Activated CD8-positive, alpha-beta memory T cell treated with anti-CD3 and anti-CD28 coated beads for 1 hour (primary cell): ENCODE results near the gene MEIOB.
A peak's percentile ranks its signal among the peaks of the same experiment; 100 is the strongest.

ENCODE experiments used
- DNase-seq, 2 donors: peaks; one replicate each; pipeline ENCODE4 v3.0.0-alpha.2; 2020; ENCODE audit warnings: low read depth in 1 of 2; ENCODE audit errors: extremely low read depth in 1 of 2

The MEIOB gene

GRCh38 chr16:1832838-1833454, 39.0 kb downstream of the MEIOB start:
- no peak for DNase-seq

- no peak for DNase-seq
These were observed 40.5 kb downstream of the MEIOB start for GRCh38 chr16:1831186-1832075.

- no peak for DNase-seq
These were observed 41.8 kb downstream of the MEIOB start for GRCh38 chr16:1830213-1830612.

- no peak for DNase-seq
These were observed 43.1 kb downstream of the MEIOB start for GRCh38 chr16:1828645-1829410.

- peak; percentile 70 to 83 for DNase-seq
These were observed 45.0 kb downstream of the MEIOB start, which contains the start of the genes FAHD1 and HAGH for GRCh38 chr16:1826691-1827573. FAHD1 (plus strand) TSS chr16:1827206; CDS start chr16:1827239, 33 bp downstream. HAGH (minus strand) TSS chr16:1826825; CDS start chr16:1826787, 38 bp downstream.

GRCh38 chr16:1825864-1826690, 45.9 kb downstream of the MEIOB start:
- peak; percentile 25 to 58 for DNase-seq

GRCh38 chr16:1825381-1825863, 46.5 kb downstream of the MEIOB start:
- DNase-seq: no peak

- DNase-seq: no peak
These were observed 48.1 kb downstream of the MEIOB start for GRCh38 chr16:1823821-1824220.

- DNase-seq: no peak
These were observed 49.2 kb downstream of the MEIOB start for GRCh38 chr16:1822801-1823200.

- no peak for DNase-seq
These were observed 49.9 kb downstream of the MEIOB start for GRCh38 chr16:1821861-1822611.

GRCh38 chr16:1820946-1821290, 51.0 kb downstream of the MEIOB start:
- DNase-seq: no peak

GRCh38 chr16:1820096-1820945, 51.6 kb downstream of the MEIOB start:
- no peak for DNase-seq

- no peak for DNase-seq
These were observed 52.4 kb downstream of the MEIOB start for GRCh38 chr16:1819611-1820010.

GRCh38 chr16:1818873-1819525, 53.0 kb downstream of the MEIOB start:
- no peak for DNase-seq

GRCh38 chr16:1818204-1818872, 53.6 kb downstream of the MEIOB start:
- DNase-seq: no peak

- DNase-seq: no peak
These were observed 54.2 kb downstream of the MEIOB start for GRCh38 chr16:1817716-1818115.

- no peak for DNase-seq
These were observed 54.7 kb downstream of the MEIOB start for GRCh38 chr16:1817276-1817589.
